Measurements from ENCODE around the gene ARHGAP10. TPM values are rescaled to one million over a fixed set of nuclear protein-coding genes. Genes with fewer than 3 reads are reported as not detected.

ARHGAP10 gene
- total RNA-seq, 1 experiment from 2014 or later, result 36.6 TPM

DNA sequence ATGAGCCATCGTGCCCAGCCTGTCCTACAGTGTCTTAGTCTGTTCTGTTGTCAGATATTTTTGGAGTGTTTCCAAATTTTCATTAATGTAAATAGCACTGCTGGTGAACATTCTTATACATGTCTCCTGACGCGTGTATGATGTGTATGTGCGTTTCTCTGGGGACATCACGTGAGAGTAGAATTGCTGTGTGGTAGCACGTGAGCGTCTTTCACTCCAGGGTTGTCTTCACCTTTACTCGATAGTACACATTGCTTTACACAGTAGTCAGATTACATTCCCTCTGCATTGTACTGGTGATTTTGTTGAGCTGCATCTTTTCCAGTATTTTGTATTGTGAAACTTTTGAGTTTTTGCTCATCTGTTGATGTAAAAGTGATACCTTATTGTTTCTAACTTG, 60.0 kb downstream of the ARHGAP10 start:
- no peak overlapping the region for H3K27ac Mint-ChIP-seq (ENCODE audit: unreplicated experiment)
- intact Hi-C loops (cut with micrococcal nuclease; ENCODE audit: unreplicated experiment), result no loop called here
- H3K4me1 Mint-ChIP-seq (ENCODE audit: low read depth, unreplicated experiment), result peaks cover 42% of the 10 kb centered on the region
- Histone ChIP-seq H3K27me3 (replicated peaks; ENCODE audit: control insufficient read depth, insufficient read depth, low read length) (no peaks in the 10 kb centered on the region), H3K9me3 (no peaks in the 10 kb centered on the region), H3K36me3 (ENCODE audit: control insufficient read depth, insufficient read depth, low read length) (no peaks in the 10 kb centered on the region), H3K4me3 (ENCODE audit: low read depth, low read length) (no peak overlapping the region), H3K4me1 (peaks cover 61% of the 10 kb centered on the region)
- H3K9me3 Mint-ChIP-seq (ENCODE audit: unreplicated experiment), result no peaks in the 10 kb centered on the region
- POLR2A ChIA-PET, result no interaction called here
- no peaks in the 10 kb centered on the region for H3K27me3 Mint-ChIP-seq (ENCODE audit: insufficient read depth, unreplicated experiment)
- no peak overlapping the region for H3K4me3 Mint-ChIP-seq (ENCODE audit: unreplicated experiment)
- CTCF ChIA-PET, result no interaction called here
- TF ChIP-seq, protein P1, sequence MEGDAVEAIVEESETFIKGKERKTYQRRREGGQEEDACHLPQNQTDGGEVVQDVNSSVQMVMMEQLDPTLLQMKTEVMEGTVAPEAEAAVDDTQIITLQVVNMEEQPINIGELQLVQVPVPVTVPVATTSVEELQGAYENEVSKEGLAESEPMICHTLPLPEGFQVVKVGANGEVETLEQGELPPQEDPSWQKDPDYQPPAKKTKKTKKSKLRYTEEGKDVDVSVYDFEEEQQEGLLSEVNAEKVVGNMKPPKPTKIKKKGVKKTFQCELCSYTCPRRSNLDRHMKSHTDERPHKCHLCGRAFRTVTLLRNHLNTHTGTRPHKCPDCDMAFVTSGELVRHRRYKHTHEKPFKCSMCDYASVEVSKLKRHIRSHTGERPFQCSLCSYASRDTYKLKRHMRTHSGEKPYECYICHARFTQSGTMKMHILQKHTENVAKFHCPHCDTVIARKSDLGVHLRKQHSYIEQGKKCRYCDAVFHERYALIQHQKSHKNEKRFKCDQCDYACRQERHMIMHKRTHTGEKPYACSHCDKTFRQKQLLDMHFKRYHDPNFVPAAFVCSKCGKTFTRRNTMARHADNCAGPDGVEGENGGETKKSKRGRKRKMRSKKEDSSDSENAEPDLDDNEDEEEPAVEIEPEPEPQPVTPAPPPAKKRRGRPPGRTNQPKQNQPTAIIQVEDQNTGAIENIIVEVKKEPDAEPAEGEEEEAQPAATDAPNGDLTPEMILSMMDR (IDR thresholded peaks at IDR 0.05; ENCODE audit: insufficient read depth in 1 of 2, low read depth in 1 of 2, low read length in 1 of 2, severe bottlenecking in 1 of 2, unreplicated experiment in 1 of 2), result no peak
- DNase-seq, result no peak
- BruUV-seq (replicated peaks), result no TSS peak
- no peaks in the 10 kb centered on the region for H3K36me3 Mint-ChIP-seq (ENCODE audit: insufficient read depth, unreplicated experiment)

DNA sequence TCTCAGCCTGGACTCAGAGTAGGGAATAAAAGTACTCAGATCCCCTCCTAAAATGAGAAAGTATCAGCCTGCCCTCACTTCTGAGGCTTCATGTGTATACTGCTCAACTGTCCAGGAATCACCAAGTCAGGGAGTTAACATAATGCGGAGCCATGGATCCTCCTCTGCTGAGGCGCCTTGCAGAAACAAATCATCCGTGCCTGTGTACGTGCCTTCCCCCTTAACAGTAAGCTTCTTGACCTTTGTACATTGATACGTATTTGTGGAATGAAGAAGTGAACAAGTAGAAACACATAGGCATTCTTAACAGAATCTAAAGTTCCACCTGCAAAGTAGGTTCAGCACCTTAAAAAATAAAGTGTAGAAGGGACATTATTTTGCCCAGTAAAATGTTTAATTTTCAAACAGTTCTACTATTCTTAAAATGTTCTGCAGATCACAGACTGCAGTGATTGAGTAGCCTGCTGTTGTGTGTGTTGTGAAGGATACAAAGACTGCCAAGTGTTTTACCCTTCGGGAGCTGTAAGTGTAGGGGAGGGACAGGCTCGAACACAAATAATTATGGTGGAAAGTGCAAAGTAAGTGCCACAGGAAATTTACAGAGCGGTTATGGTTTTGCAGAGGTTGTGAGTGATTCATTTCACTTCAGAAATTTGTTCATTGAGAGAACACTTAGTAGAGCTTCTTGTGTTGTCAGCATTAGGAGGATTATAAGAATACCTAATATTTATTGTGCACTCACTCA, 61.9 kb downstream of the ARHGAP10 start:
- peaks cover 43% of the 10 kb centered on the region for H3K4me1 ChIP-seq

DNA sequence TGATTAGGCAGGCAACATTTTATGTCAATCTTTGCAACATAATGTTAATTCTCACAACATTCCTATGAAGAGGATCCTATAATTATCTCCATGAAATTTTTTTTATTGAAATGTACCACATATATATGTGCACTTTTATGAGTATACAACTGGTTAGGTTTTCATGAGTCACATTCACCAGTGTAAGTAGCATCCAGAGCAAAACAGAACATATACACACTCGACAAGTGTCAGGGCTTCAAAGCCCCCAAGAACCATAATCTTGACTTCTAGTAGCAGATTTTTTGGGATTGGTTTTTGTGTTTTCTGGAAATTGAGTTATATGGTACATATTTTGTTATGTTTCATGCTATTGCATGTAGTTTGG, 62.4 kb downstream of the ARHGAP10 start:
- no TSS peak for BruUV-seq (replicated peaks)
- Histone ChIP-seq H3K4me1 (peaks cover 39% of the 10 kb centered on the region), H3K4me3 (ENCODE audit: low read depth, low read length) (no peak overlapping the region), H3K36me3 (ENCODE audit: control insufficient read depth, insufficient read depth, low read length) (no peaks in the 10 kb centered on the region), H3K9me3 (no peaks in the 10 kb centered on the region), H3K27me3 (replicated peaks; ENCODE audit: control insufficient read depth, insufficient read depth, low read length) (no peaks in the 10 kb centered on the region)
- intact Hi-C loops (cut with micrococcal nuclease; ENCODE audit: unreplicated experiment), result no loop called here
- Mint-ChIP-seq H3K9me3 (ENCODE audit: unreplicated experiment) (no peaks in the 10 kb centered on the region), H3K27ac (ENCODE audit: unreplicated experiment) (peak overlapping the region; percentile 69), H3K4me1 (ENCODE audit: low read depth, unreplicated experiment) (peaks cover 27% of the 10 kb centered on the region), H3K4me3 (ENCODE audit: unreplicated experiment) (peak overlapping the region; percentile 46), H3K36me3 (ENCODE audit: insufficient read depth, unreplicated experiment) (no peaks in the 10 kb centered on the region), H3K27me3 (ENCODE audit: insufficient read depth, unreplicated experiment) (no peaks in the 10 kb centered on the region)
- TF ChIP-seq, protein P1 (IDR thresholded peaks at IDR 0.05; ENCODE audit: insufficient read depth in 1 of 2, low read depth in 1 of 2, low read length in 1 of 2, severe bottlenecking in 1 of 2, unreplicated experiment in 1 of 2), result no peak
- CTCF ChIA-PET, result no interaction called here
- POLR2A ChIA-PET, result interaction anchor here (0.9 to 1.1 kb wide), 2 partner anchors 22 to 177 kb away, joined by 3 read pairs; partner anchors contain the start of gene TMEM184C
- no peak for DNase-seq

More for the DNA sequence above, 61.9 kb downstream of the ARHGAP10 start:
- no peaks in the 10 kb centered on the region for H3K36me3 ChIP-seq (ENCODE audit: control insufficient read depth, insufficient read depth, low read length)
- H3K4me3 ChIP-seq (ENCODE audit: low read depth, low read length), result no peak overlapping the region
- BruUV-seq (replicated peaks), result no TSS peak
- intact Hi-C loops (cut with micrococcal nuclease; ENCODE audit: unreplicated experiment), result no loop called here
- no peaks in the 10 kb centered on the region for H3K27me3 ChIP-seq (replicated peaks; ENCODE audit: control insufficient read depth, insufficient read depth, low read length)
- Mint-ChIP-seq H3K27me3 (ENCODE audit: insufficient read depth, unreplicated experiment) (no peaks in the 10 kb centered on the region), H3K9me3 (ENCODE audit: unreplicated experiment) (no peaks in the 10 kb centered on the region), H3K27ac (ENCODE audit: unreplicated experiment) (peak overlapping the region; percentile 69), H3K4me1 (ENCODE audit: low read depth, unreplicated experiment) (peaks cover 27% of the 10 kb centered on the region), H3K4me3 (ENCODE audit: unreplicated experiment) (peak overlapping the region; percentile 46), H3K36me3 (ENCODE audit: insufficient read depth, unreplicated experiment) (no peaks in the 10 kb centered on the region)
- DNase-seq, result peak; percentile 38 to 59
- CTCF ChIA-PET, result interaction anchor here (1.0 to 1.3 kb wide), 2 partner anchors 21 to 73 kb away, joined by 3 read pairs; no protein-coding TSS in a partner anchor
- TF ChIP-seq, protein P1 (IDR thresholded peaks at IDR 0.05; ENCODE audit: insufficient read depth in 1 of 2, low read depth in 1 of 2, low read length in 1 of 2, severe bottlenecking in 1 of 2, unreplicated experiment in 1 of 2), result no peak
- H3K9me3 ChIP-seq, result no peaks in the 10 kb centered on the region
- POLR2A ChIA-PET, result interaction anchor here (0.5 to 0.9 kb wide), 3 partner anchors 22 to 110 kb away, joined by 3 read pairs; partner anchors contain the start of gene PRMT9
